ENCODE measurements around the gene CRYGD. TPM values are rescaled to one million over a fixed set of nuclear protein-coding genes. Genes with fewer than 3 reads are reported as not detected.

The CRYGD gene
- total RNA-seq, 2 donors from 2014 or later, result not detected

DNA sequence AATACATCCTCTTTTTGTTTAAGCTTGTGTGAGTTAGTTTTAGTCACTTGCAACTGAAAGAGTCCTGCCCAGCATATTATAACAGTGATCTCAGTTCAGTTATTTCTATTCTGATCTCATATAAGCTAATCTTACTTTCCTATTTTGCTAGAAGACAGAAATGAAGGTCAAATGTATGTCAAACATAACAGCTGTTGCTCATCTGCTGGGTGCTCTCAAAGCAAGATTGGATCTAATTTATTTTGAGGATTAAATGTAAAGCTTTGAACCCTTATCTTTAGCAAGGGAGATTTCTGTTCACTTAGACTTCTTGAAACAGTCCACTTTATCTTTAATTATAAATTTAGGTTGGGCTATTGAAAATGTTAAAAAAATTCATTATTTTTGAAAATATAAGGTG lies 31.2 kb downstream of the CRYGD start:
- TF ChIP-seq, protein P1, sequence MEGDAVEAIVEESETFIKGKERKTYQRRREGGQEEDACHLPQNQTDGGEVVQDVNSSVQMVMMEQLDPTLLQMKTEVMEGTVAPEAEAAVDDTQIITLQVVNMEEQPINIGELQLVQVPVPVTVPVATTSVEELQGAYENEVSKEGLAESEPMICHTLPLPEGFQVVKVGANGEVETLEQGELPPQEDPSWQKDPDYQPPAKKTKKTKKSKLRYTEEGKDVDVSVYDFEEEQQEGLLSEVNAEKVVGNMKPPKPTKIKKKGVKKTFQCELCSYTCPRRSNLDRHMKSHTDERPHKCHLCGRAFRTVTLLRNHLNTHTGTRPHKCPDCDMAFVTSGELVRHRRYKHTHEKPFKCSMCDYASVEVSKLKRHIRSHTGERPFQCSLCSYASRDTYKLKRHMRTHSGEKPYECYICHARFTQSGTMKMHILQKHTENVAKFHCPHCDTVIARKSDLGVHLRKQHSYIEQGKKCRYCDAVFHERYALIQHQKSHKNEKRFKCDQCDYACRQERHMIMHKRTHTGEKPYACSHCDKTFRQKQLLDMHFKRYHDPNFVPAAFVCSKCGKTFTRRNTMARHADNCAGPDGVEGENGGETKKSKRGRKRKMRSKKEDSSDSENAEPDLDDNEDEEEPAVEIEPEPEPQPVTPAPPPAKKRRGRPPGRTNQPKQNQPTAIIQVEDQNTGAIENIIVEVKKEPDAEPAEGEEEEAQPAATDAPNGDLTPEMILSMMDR (IDR thresholded peaks at IDR 0.05), result no peak
- H3K27ac ChIP-seq, result no peak overlapping the region
- no peaks in the 10 kb centered on the region for H3K4me1 ChIP-seq (ENCODE audit: control insufficient read depth in 1 of 2, low read depth in 2 of 2)
- H3K9me3 ChIP-seq, result no peaks in the 10 kb centered on the region
- no peaks in the 10 kb centered on the region for H3K36me3 ChIP-seq
- no peak overlapping the region for H3K4me3 ChIP-seq
- no peaks in the 10 kb centered on the region for H3K27me3 ChIP-seq (replicated peaks; ENCODE audit: insufficient read depth)
- DNase-seq (ENCODE audit: low spot score) (no peak), ATAC-seq (ENCODE audit: insufficient number of reproducible peaks, low FRiP score, low read depth) (no peak)

DNA sequence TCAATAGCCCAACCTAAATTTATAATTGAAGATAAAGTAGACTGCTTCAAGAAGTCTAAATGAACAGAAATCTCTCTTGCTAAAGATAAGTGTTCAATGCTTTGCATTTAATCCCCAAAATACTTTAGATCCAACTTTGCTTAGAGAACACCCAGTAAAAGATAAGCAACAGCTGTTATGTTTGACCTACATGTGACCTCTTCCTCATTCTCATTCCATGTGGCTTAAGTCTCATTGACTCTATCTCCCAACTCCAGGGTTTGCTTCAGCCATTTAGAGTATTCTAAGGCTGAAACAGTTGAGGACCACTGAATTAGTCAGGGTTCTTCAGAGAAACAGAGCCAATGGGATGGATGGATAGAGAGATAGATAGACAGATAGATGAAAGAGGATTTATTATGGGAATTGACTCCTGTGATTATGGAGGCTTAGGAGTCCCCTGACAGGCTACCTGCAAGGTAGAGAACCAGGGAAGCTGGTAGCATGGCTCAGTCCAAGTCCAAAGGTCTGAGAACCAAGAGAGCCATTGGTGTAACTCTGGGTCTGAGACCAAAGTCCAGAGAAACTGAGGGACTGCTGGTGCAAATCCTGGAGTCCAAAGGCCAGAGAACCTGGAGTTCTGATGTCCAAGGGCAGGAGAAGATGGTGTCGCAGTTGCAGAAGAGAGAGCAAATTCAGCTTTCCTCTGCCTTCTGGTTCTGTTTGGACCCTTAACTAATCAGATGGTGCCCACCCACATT lies 32.1 kb downstream of the CRYGD start:
- DNase-seq (ENCODE audit: low spot score) (no peak), ATAC-seq (ENCODE audit: insufficient number of reproducible peaks, low FRiP score, low read depth) (no peak)
- no peaks in the 10 kb centered on the region for H3K4me1 ChIP-seq (ENCODE audit: control insufficient read depth in 1 of 2, low read depth in 2 of 2)
- no peaks in the 10 kb centered on the region for H3K27me3 ChIP-seq (replicated peaks; ENCODE audit: insufficient read depth)
- no peak overlapping the region for H3K4me3 ChIP-seq
- TF ChIP-seq, protein P1 (IDR thresholded peaks at IDR 0.05), result no peak
- no peaks in the 10 kb centered on the region for H3K9me3 ChIP-seq
- no peak overlapping the region for H3K27ac ChIP-seq
- no peaks in the 10 kb centered on the region for H3K36me3 ChIP-seq

DNA sequence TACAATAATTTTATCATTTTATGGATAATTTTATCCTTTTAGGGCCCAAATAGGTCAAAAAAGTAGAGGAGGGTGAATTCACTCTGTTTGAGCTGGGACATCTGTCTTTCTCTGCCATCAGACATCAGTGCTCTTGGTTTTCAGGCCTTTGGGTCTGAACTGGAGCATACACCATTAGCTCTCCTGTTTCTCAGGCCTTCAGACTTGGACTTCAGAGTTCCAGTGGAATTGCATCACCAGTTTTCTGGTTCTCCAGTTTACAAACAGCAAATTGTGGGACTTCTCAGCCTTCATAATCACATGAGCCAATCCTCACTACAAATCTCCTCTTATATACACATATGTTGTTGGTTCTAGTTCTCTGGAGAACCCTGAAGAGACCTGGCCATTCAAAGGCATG lies 33.9 kb downstream of the CRYGD start:
- DNase-seq (ENCODE audit: low spot score), result no peak
- Histone ChIP-seq H3K36me3 (no peaks in the 10 kb centered on the region), H3K4me1 (ENCODE audit: control insufficient read depth in 1 of 2, low read depth in 2 of 2) (no peaks in the 10 kb centered on the region), H3K27ac (no peak overlapping the region), H3K9me3 (no peaks in the 10 kb centered on the region), H3K4me3 (no peak overlapping the region), H3K27me3 (replicated peaks; ENCODE audit: insufficient read depth) (no peaks in the 10 kb centered on the region)
- TF ChIP-seq, protein P1 (IDR thresholded peaks at IDR 0.05), result no peak
- no peak for ATAC-seq (ENCODE audit: insufficient number of reproducible peaks, low FRiP score, low read depth)

DNA sequence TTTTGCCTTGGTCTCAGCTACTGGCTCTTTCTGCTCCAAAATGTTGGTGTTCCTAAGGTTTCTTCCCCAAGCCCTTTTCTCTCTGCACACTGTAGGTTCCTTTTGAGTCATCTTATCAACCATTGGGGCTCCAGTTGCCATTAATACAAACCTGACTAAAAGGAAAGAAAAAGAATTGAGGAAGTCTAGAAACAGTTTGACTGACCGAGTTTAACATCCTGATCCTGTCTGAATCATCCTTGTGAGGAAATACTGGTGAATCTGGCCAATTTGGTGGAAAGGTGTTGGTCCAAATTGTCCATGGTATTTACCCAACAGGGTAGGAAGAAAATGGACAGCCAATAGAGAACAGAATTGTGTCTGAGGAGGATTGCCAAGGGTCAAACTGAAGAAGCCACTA lies 38.3 kb downstream of the CRYGD start:
- TF ChIP-seq, protein P1 (IDR thresholded peaks at IDR 0.05), result no peak
- Histone ChIP-seq H3K9me3 (no peaks in the 10 kb centered on the region), H3K27me3 (replicated peaks; ENCODE audit: insufficient read depth) (no peaks in the 10 kb centered on the region), H3K27ac (no peak overlapping the region), H3K36me3 (no peaks in the 10 kb centered on the region), H3K4me3 (no peak overlapping the region), H3K4me1 (ENCODE audit: control insufficient read depth in 1 of 2, low read depth in 2 of 2) (no peaks in the 10 kb centered on the region)
- no peak for DNase-seq (ENCODE audit: low spot score)
- ATAC-seq (ENCODE audit: insufficient number of reproducible peaks, low FRiP score, low read depth), result no peak

DNA sequence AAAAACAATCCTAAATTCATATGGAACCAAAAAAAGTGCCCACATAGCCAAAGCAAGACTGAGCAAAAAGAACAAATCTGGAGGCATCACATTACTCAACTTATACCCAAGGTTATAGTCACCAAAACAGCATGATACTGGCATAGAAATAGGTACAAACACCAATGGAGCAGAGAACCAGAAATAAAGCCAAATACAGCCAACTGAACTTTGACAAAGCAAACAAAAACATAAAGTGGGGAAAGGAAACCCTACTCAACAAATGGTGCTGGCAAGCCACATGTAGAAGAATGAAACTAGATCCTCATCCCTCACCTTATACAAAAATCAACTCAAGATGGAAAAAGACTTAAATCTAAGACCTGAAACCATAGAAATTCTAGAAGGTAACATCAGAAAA lies 40.5 kb downstream of the CRYGD start:
- TF ChIP-seq, protein P1 (IDR thresholded peaks at IDR 0.05), result no peak
- ATAC-seq (ENCODE audit: insufficient number of reproducible peaks, low FRiP score, low read depth), result no peak
- no peaks in the 10 kb centered on the region for H3K9me3 ChIP-seq

More for the DNA sequence above, 40.5 kb downstream of the CRYGD start:
- Histone ChIP-seq H3K27me3 (replicated peaks; ENCODE audit: insufficient read depth) (no peaks in the 10 kb centered on the region), H3K4me3 (no peak overlapping the region), H3K27ac (no peak overlapping the region), H3K36me3 (no peaks in the 10 kb centered on the region), H3K4me1 (ENCODE audit: control insufficient read depth in 1 of 2, low read depth in 2 of 2) (no peaks in the 10 kb centered on the region)
- DNase-seq (ENCODE audit: low spot score), result no peak

All from thoracic aorta (tissue), 2 donors.